K562 (cell line): Measurements from ENCODE around the gene IARS2. TPM values are rescaled to one million over a fixed set of nuclear protein-coding genes. Genes with fewer than 3 reads are reported as not detected.

Experiments used
- ATAC-seq: fragments of 200-7000 bp; cut with Tn5 transposase; 3 replicates; pipeline ENCODE4 v1.9.1; 2020; ENCODE audit warnings: moderate library complexity
- BruUV-seq: library from RNA; stranded (reverse); fragments of 400-500 nt; replicated peaks from 2 replicates; lab custom pipeline; 2021; lab: Mats Ljungman, UMichigan
- CTCF ChIA-PET: fragments of 300-600 bp; formaldehyde crosslinking; extraction: SDS; loops from one replicate; lab custom pipeline; 2021; ENCODE audit warnings: low intra/inter-chr PET ratio; lab: Yijun Ruan, JAX
- POLR2A ChIA-PET: fragments of 300-600, 350-650 bp; sonication (Branson Sonifier 250); formaldehyde crosslinking; extraction: SDS; loops from one replicate; lab custom pipeline; 2021; ENCODE audit warnings: antibody characterized with exemption, inconsistent platforms; lab: Yijun Ruan, JAX
- DNase-seq, 4 experiments: peaks; one replicate each; pipeline versions ENCODE4 v3.0.0 to v3.0.0-alpha.2; 2011 to 2018; ENCODE audit warnings: low spot score in 3 of 4, mixed read lengths in 3 of 4; ENCODE audit errors: extremely low read depth in 1 of 4
- FAIRE-seq: peaks from 2 replicates; lab custom pipeline; 2011; peaks lifted over from hg19 to GRCh38; lab: Jason Lieb, UNC
- H2AFZ ChIP-seq: 2 replicates; pipeline ENCODE4 v1.6.0; 2011; ENCODE audit warnings: low read depth, low read length, control low read depth, inconsistent platforms
- H3K27ac ChIP-seq: fragments of 200-600 bp; 3 replicates; pipeline ENCODE4 v1.8.0; 2011; ENCODE audit warnings: low read depth, mild to moderate bottlenecking, control low read depth, inconsistent platforms, low read length, moderate library complexity, mixed read lengths; ENCODE audit errors: extremely low read depth
- H3K27me3 ChIP-seq, 2 experiments: fragments of 300-600 bp in 1 of 2; 2 replicates in 1 of 2; 3 replicates in 1 of 2; pipeline versions ENCODE4 v1.6.0 to v1.8.0; 2011; ENCODE audit warnings: inconsistent platforms in 2 of 2, low read length in 2 of 2, mild to moderate bottlenecking in 1 of 2, mixed read lengths in 1 of 2, moderate library complexity in 1 of 2; ENCODE audit not compliant: control insufficient read depth in 2 of 2, insufficient read depth in 2 of 2
- H3K36me3 ChIP-seq: fragments of 300-600 bp; 3 replicates; pipeline ENCODE4 v1.8.0; 2011; ENCODE audit warnings: mild to moderate bottlenecking, low read length, inconsistent platforms; ENCODE audit not compliant: control insufficient read depth, insufficient read depth
- H3K4me1 ChIP-seq, 2 experiments: fragments of 200-600 bp in 1 of 2; replicated peaks in 1 of 2; 2 replicates in 1 of 2; 3 replicates in 1 of 2; pipeline versions ENCODE4 v1.5.1 to v1.8.0; 2011; ENCODE audit warnings: inconsistent platforms in 2 of 2, low read length in 2 of 2, mild to moderate bottlenecking in 1 of 2, mixed read lengths in 1 of 2, moderate library complexity in 1 of 2; ENCODE audit not compliant: control insufficient read depth in 2 of 2, insufficient read depth in 2 of 2
- H3K4me2 ChIP-seq: 2 replicates; pipeline ENCODE4 v1.6.1; 2011; ENCODE audit warnings: low read length, control low read depth, inconsistent platforms, mixed read lengths; ENCODE audit not compliant: insufficient read depth
- H3K4me3 ChIP-seq: fragments of 200-600 bp; sonication (generic), shearing (Covaris generic); 2 replicates; pipeline ENCODE4 v1.5.1; 2016; ENCODE audit warnings: control low read depth, inconsistent platforms
- H3K79me2 ChIP-seq: fragments of 200-600 bp; 3 replicates; pipeline ENCODE4 v1.8.0; 2011; ENCODE audit warnings: low read length, inconsistent platforms; ENCODE audit not compliant: control insufficient read depth, insufficient read depth
- H3K9ac ChIP-seq, 2 experiments: 2 replicates each; pipeline versions ENCODE4 v1.6.0 to v1.6.1; 2011; ENCODE audit warnings: low read depth in 2 of 2, low read length in 2 of 2, control low read depth in 1 of 2, inconsistent platforms in 1 of 2, mild to moderate bottlenecking in 1 of 2, mixed read lengths in 1 of 2; ENCODE audit not compliant: insufficient read depth in 1 of 2
- H3K9me1 ChIP-seq: one replicate; pipeline ENCODE4 v1.6.0; 2011; ENCODE audit warnings: inconsistent platforms, mild to moderate bottlenecking, low read length, moderate library complexity; ENCODE audit not compliant: control insufficient read depth, insufficient read depth
- H3K9me3 ChIP-seq: replicated peaks from 2 replicates; pipeline ENCODE4 v1.5.1; 2011; ENCODE audit warnings: low read depth, low read length, inconsistent platforms; ENCODE audit not compliant: control insufficient read depth, insufficient read depth
- H4K20me1 ChIP-seq: replicated peaks from 2 replicates; pipeline ENCODE4 v1.6.1; 2011; ENCODE audit warnings: low read length, inconsistent platforms, mixed read lengths; ENCODE audit not compliant: control insufficient read depth, insufficient read depth
- ARID3A ChIP-seq: IDR thresholded peaks from 2 replicates; pipeline ENCODE4 v1.6.1; 2012; ENCODE audit warnings: low read depth, low read length, improper control_type of control experiment, borderline replicate concordance
- CTBP1 ChIP-seq: fragments of 450-650 bp; IDR thresholded peaks from 2 replicates; pipeline ENCODE4 v1.6.1; 2016; ENCODE audit warnings: borderline replicate concordance
- GATA2 ChIP-seq: sonication (generic); formaldehyde crosslinking; IDR thresholded peaks from 2 replicates; pipeline ENCODE4 v1.4.0; 2020; ENCODE audit warnings: mild to moderate bottlenecking, missing genetic modification reagents
- MNT ChIP-seq, 2 experiments: fragments of 450-650 bp; conservative IDR thresholded peaks; 2 replicates each; pipeline ENCODE4 v1.6.1; 2017; ENCODE audit warnings: mild to moderate bottlenecking in 2 of 2, moderate library complexity in 2 of 2
- NR2C2 ChIP-seq, 2 experiments: fragments of 200-800 bp in 1 of 2; sonication (Bioruptor generic) in 1 of 2; sonication (generic) in 1 of 2; formaldehyde crosslinking in 1 of 2; IDR thresholded peaks; 2 replicates each; pipeline versions ENCODE4 v1.6.1 to v1.8.0; 2016 to 2022; ENCODE audit warnings: mild to moderate bottlenecking in 1 of 2, missing compliant biosample characterization in 1 of 2, missing genetic modification characterization in 1 of 2, missing genetic modification reagents in 1 of 2
- SRSF7 ChIP-seq: fragments of 200-400 bp; formaldehyde crosslinking; optimal IDR thresholded peaks from 2 replicates; pipeline ENCODE3; 2017; ENCODE audit warnings: mild to moderate bottlenecking, low read depth, low read length
- ZNF3 ChIP-seq: fragments of 250-450 bp; sonication (Bioruptor Pico); IDR thresholded peaks from 2 replicates; pipeline ENCODE4 v1.5.0; 2021; ENCODE audit warnings: mild to moderate bottlenecking, moderate library complexity
- ZNF589 ChIP-seq: fragments of 200-800 bp; sonication (Bioruptor generic); IDR thresholded peaks from 2 replicates; pipeline ENCODE4 v1.6.1; 2016; ENCODE audit warnings: low read depth, missing genetic modification characterization, missing compliant biosample characterization
- WGBS: fragments of 100-300 bp; shearing (Covaris generic); methylation state at CpG from one replicate; pipeline ENCODE4 v1.1.6; 2016; ENCODE audit warnings: low coverage, mixed read lengths; ENCODE audit not compliant: insufficient coverage; ENCODE audit errors: missing lambda C conversion rate; 5-methylcytosine and 5-hydroxymethylcytosine counted together
- in situ Hi-C: fragments of 300-500 bp; cut with MboI; formaldehyde crosslinking; loops from 4 replicates; pipeline ENCODE4 v1.15.0; 2018; ENCODE audit warnings: inconsistent platforms, mixed read lengths
- intact Hi-C: fragments of 100-400 bp; cut with micrococcal nuclease; formaldehyde crosslinking; loops from 2 replicates; pipeline ENCODE4 v1.14.2; 2022
- polyA plus RNA-seq, 8 experiments: library from polyadenylated mRNA; depleted of rRNA in 4 of 8; stranded (reverse) in 5 of 8; unstranded in 3 of 8; fragments of >200 nt; fragmentation: Nextera tagmentation in 2 of 8; fragmentation: Illumina TruSeq in 1 of 8; extraction: Ambion mirVana in 2 of 8; extraction: Trizol in 1 of 8; gene quantifications; 2 replicates each; pipeline versions ENCODE4 v1.2.1 to v1.2.3, GENCODE V29; 2011 to 2014; ENCODE audit warnings: inconsistent platforms in 1 of 8, missing spikeins in 1 of 8
- total RNA-seq, 7 experiments: library from RNA; depleted of rRNA in 6 of 7; stranded (reverse); fragments of >200 nt in 6 of 7; fragmentation: Illumina TruSeq in 2 of 7; extraction: Trizol in 2 of 7; gene quantifications; 2 replicates each; pipeline versions ENCODE4 v1.2.1 to v1.2.3, GENCODE V29; 2011 to 2021; ENCODE audit warnings: low replicate concordance in 1 of 7
- TF ChIP-seq, protein P1 (sequence below): fragments of 250-450 bp; sonication (Bioruptor Pico); IDR thresholded peaks from 2 replicates; pipeline ENCODE4 v1.4.0; 2020; ENCODE audit warnings: mild to moderate bottlenecking, moderate library complexity

Gene IARS2
- total and polyA plus RNA-seq, 9 of the 15 experiments (the other 6 are each of a cell fraction or from before 2014, with no cell fraction given), result 39.6 to 127 (median 93.8) TPM

DNA sequence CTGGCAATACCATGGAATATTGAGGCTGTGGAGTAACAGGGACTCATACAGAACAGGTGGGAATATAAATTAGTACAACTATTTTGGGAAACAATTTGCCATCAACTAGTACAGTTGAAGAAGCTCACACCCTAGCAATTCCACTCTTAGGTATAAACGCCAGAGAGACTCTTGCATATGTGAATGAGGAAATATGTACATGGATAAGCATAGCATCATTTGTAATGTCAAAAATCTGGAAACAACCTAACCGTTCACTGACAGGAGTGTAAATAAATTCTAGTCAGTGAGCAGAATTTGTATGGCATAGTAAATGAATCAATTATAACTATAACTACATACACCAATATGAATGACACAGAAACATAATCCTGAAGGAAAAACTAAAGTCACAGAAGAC is 94.6 kb downstream of the IARS2 start:
- H2AFZ ChIP-seq, result no peak overlapping the region
- H4K20me1 ChIP-seq, result no peaks in the 10 kb centered on the region
- in situ Hi-C loops (no loop called here), intact Hi-C loops (loop anchor here (5.0 kb wide), 1 partner anchor 351 kb away; no protein-coding TSS in a partner anchor)
- H3K27me3 ChIP-seq, result no peaks in the 10 kb centered on the region
- FAIRE-seq, result no peak
- no peak overlapping the region for H3K27ac ChIP-seq
- H3K79me2 ChIP-seq, result no peaks in the 10 kb centered on the region
- BruUV-seq, result no TSS peak
- DNase-seq, result no peak
- TF ChIP-seq ZNF3, result no peak
- TF ChIP-seq ZNF589 (CRISPR knock-in tag), result no peak
- no peak for TF ChIP-seq CTBP1
- no peak for TF ChIP-seq GATA2 (CRISPR knock-in tag)
- TF ChIP-seq SRSF7, result no peak
- H3K4me3 ChIP-seq, result no peak overlapping the region
- H3K36me3 ChIP-seq, result peaks cover 62% of the 10 kb centered on the region
- no peak for ATAC-seq
- no peak overlapping the region for H3K4me2 ChIP-seq
- H3K9me3 ChIP-seq, result no peaks in the 10 kb centered on the region
- WGBS, result 85% methylated on average over 2 of the region's 2 CpGs
- POLR2A ChIA-PET, result interaction anchor here (0.7 to 1.5 kb wide), 2 partner anchors 24 to 64 kb away, joined by 3 to 4 read pairs; no protein-coding TSS in a partner anchor
- CTCF ChIA-PET, result no interaction called here
- no peak overlapping the region for H3K9ac ChIP-seq
- H3K9me1 ChIP-seq, result no peaks in the 10 kb centered on the region
- H3K4me1 ChIP-seq, result no peaks in the 10 kb centered on the region

GRCh38 chr1:220189750-220190347 is 95.9 kb downstream of the IARS2 start:
- Histone ChIP-seq H3K4me1 (no peaks in the 10 kb centered on the region), H3K27ac (no peak overlapping the region), H2AFZ (no peak overlapping the region), H3K36me3 (peaks cover 63% of the 10 kb centered on the region), H3K4me3 (no peak overlapping the region), H3K9ac (no peak overlapping the region), H3K27me3 (no peaks in the 10 kb centered on the region), H3K9me1 (no peaks in the 10 kb centered on the region), H3K9me3 (no peaks in the 10 kb centered on the region), H3K79me2 (no peaks in the 10 kb centered on the region), H3K4me2 (no peak overlapping the region), H4K20me1 (no peaks in the 10 kb centered on the region)
- ATAC-seq (peak; percentile 81), FAIRE-seq (no peak), DNase-seq (peak; percentile 33 to 38 (median 35))
- intact Hi-C loops, result loop anchor here (5.0 kb wide), 1 partner anchor 353 kb away; no protein-coding TSS in a partner anchor
- WGBS, result 89% methylated on average over 1 of the region's 1 CpG
- ChIA-PET CTCF (interaction anchor here (1.9 kb wide), 1 partner anchor 585 kb away, joined by 10 read pairs; no protein-coding TSS in a partner anchor), POLR2A (interaction anchor here (0.7 to 1.2 kb wide), 4 partner anchors 11 to 100 kb away, joined by 3 to 6 read pairs (median 3); no protein-coding TSS in a partner anchor)
- in situ Hi-C loops, result no loop called here
- no TSS peak for BruUV-seq
- TF ChIP-seq ARID3A, result 0 out of 2 replicates have a peak, but pooled peaks have one; percentile 49
- TF ChIP-seq, protein P1, sequence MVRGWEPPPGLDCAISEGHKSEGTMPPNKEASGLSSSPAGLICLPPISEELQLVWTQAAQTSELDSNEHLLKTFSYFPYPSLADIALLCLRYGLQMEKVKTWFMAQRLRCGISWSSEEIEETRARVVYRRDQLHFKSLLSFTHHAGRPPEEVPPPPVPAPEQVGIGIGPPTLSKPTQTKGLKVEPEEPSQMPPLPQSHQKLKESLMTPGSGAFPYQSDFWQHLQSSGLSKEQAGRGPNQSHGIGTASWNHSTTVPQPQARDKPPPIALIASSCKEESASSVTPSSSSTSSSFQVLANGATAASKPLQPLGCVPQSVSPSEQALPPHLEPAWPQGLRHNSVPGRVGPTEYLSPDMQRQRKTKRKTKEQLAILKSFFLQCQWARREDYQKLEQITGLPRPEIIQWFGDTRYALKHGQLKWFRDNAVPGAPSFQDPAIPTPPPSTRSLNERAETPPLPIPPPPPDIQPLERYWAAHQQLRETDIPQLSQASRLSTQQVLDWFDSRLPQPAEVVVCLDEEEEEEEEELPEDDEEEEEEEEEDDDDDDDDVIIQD (CRISPR knock-in tag), result no peak
- 0 out of 4 replicates have a peak, but pooled peaks of 1 of the 2 experiments have one; percentile 5 for TF ChIP-seq MNT (conservative IDR thresholded peaks at IDR 0.05)
- TF ChIP-seq NR2C2 (CRISPR knock-in tag; IDR thresholded peaks at IDR 0.05), result no peak
- no peak for TF ChIP-seq NR2C2 (tag; IDR thresholded peaks at IDR 0.05)
